WTC11 (cell line): ENCODE data around the gene TSSK2. TPM values are rescaled to one million over a fixed set of nuclear protein-coding genes. Genes with fewer than 3 reads are reported as not detected.

Experiments
- ATAC-seq: fragments of 200-7000 bp; cut with Tn5 transposase; 2 replicates; pipeline ENCODE4 v1.10.0; 2021; ENCODE audit warnings: mild to moderate bottlenecking, moderate library complexity
- CTCF ChIA-PET: fragments of 300-600 bp; sonication (Branson Sonifier 250); formaldehyde crosslinking; loops from one replicate; lab custom pipeline; 2021; ENCODE audit warnings: antibody characterized with exemption; lab: Charles Lee
- POLR2A ChIA-PET: fragments of 350-600 bp; sonication (Branson Sonifier 250); formaldehyde crosslinking; loops from one replicate; lab custom pipeline; 2021; ENCODE audit warnings: antibody characterized with exemption; lab: Charles Lee
- DNase-seq: peaks from one replicate; pipeline ENCODE4 v3.0.0; 2021; ENCODE audit warnings: low spot score
- H3K27ac Mint-ChIP-seq: 2 replicates; pipeline ENCODE4 v1.8.0; 2021; ENCODE audit warnings: mixed read lengths
- H3K27me3 Mint-ChIP-seq: 2 replicates; pipeline ENCODE4 v1.8.0; 2021; ENCODE audit warnings: low read depth, mild to moderate bottlenecking, moderate library complexity, mixed read lengths
- H3K36me3 Mint-ChIP-seq: 2 replicates; pipeline ENCODE4 v1.8.0; 2021; ENCODE audit warnings: mixed read lengths
- H3K4me1 Mint-ChIP-seq: 2 replicates; pipeline ENCODE4 v1.8.0; 2022; ENCODE audit warnings: mixed read lengths
- H3K4me3 Mint-ChIP-seq: 2 replicates; pipeline ENCODE4 v1.8.0; 2021; ENCODE audit warnings: mild to moderate bottlenecking, moderate library complexity, mixed read lengths
- H3K9me3 Mint-ChIP-seq: 2 replicates; pipeline ENCODE4 v1.8.0; 2021; ENCODE audit warnings: mixed read lengths
- ATF1 ChIP-seq: sonication (generic); formaldehyde crosslinking; IDR thresholded peaks from 2 replicates; pipeline ENCODE4 v1.8.1; 2023; ENCODE audit warnings: mild to moderate bottlenecking, moderate library complexity, missing genetic modification reagents
- CREM ChIP-seq: sonication (generic); formaldehyde crosslinking; IDR thresholded peaks from 2 replicates; pipeline ENCODE4 v1.8.1; 2022; ENCODE audit warnings: mild to moderate bottlenecking, missing genetic modification reagents, moderate library complexity
- NFE2L1 ChIP-seq: sonication (generic); formaldehyde crosslinking; IDR thresholded peaks from 2 replicates; pipeline ENCODE4 v1.8.1; 2023; ENCODE audit warnings: missing genetic modification reagents
- PRRX2 ChIP-seq: fragments of 250-450 bp; sonication (Bioruptor Pico); IDR thresholded peaks from 2 replicates; pipeline ENCODE4 v1.8.0; 2021; ENCODE audit warnings: mild to moderate bottlenecking
- RORB ChIP-seq: fragments of 250-450 bp; sonication (Bioruptor Pico); IDR thresholded peaks from 2 replicates; pipeline ENCODE4 v1.9.0; 2021; ENCODE audit warnings: mild to moderate bottlenecking
- ZBTB21 ChIP-seq: sonication (generic); formaldehyde crosslinking; IDR thresholded peaks from 2 replicates; pipeline ENCODE4 v1.8.1; 2023; ENCODE audit warnings: mild to moderate bottlenecking, missing genetic modification reagents, borderline replicate concordance
- ZNF121 ChIP-seq: sonication (generic); formaldehyde crosslinking; IDR thresholded peaks from 2 replicates; pipeline ENCODE4 v1.8.0; 2023; ENCODE audit warnings: missing genetic modification reagents
- ZNF219 ChIP-seq: sonication (generic); formaldehyde crosslinking; IDR thresholded peaks from 2 replicates; pipeline ENCODE4 v1.8.0; 2023; ENCODE audit warnings: missing genetic modification reagents, mild to moderate bottlenecking, borderline replicate concordance
- ZNF232 ChIP-seq: sonication (generic); formaldehyde crosslinking; IDR thresholded peaks from 2 replicates; pipeline ENCODE4 v1.8.0; 2022; ENCODE audit warnings: mild to moderate bottlenecking, missing genetic modification reagents
- ZNF263 ChIP-seq: sonication (generic); formaldehyde crosslinking; IDR thresholded peaks from 2 replicates; pipeline ENCODE4 v1.8.1; 2022; ENCODE audit warnings: low read depth, mild to moderate bottlenecking, moderate library complexity, missing genetic modification reagents
- ZNF396 ChIP-seq: fragments of 250-450 bp; sonication (Bioruptor Pico); IDR thresholded peaks from 2 replicates; pipeline ENCODE4 v1.8.0; 2021; ENCODE audit warnings: mild to moderate bottlenecking, moderate library complexity, borderline replicate concordance
- ZNF416 ChIP-seq: fragments of 250-450 bp; sonication (Bioruptor Pico); IDR thresholded peaks from 2 replicates; pipeline ENCODE4 v1.9.0; 2021; ENCODE audit warnings: mild to moderate bottlenecking, inconsistent platforms
- ZNF423 ChIP-seq: fragments of 250-450 bp; sonication (Bioruptor Pico); IDR thresholded peaks from 2 replicates; pipeline ENCODE4 v2.1.2; 2022; ENCODE audit warnings: mild to moderate bottlenecking, moderate library complexity
- total RNA-seq: library from RNA; stranded (reverse); gene quantifications from 3 replicates; pipeline ENCODE4 v1.2.3, GENCODE V29; 2021
- TF ChIP-seq, protein P1 (sequence below): fragments of 250-450 bp; sonication (Bioruptor Pico); IDR thresholded peaks from 2 replicates; pipeline ENCODE4 v1.9.0; 2021; ENCODE audit warnings: moderate library complexity, mild to moderate bottlenecking, inconsistent platforms, borderline replicate concordance
- TF ChIP-seq, protein P2 (sequence below): sonication (generic); formaldehyde crosslinking; IDR thresholded peaks from 2 replicates; pipeline ENCODE4 v1.8.0; 2022; ENCODE audit warnings: missing genetic modification reagents
- TF ChIP-seq, protein P3 (sequence below): sonication (generic); formaldehyde crosslinking; IDR thresholded peaks from 2 replicates; pipeline ENCODE4 v1.8.1; 2023; ENCODE audit warnings: mild to moderate bottlenecking, missing genetic modification reagents
- TF ChIP-seq, protein P4 (sequence below): sonication (generic); formaldehyde crosslinking; IDR thresholded peaks from 2 replicates; pipeline ENCODE4 v1.8.0; 2022; ENCODE audit warnings: mild to moderate bottlenecking, missing genetic modification reagents
- TF ChIP-seq, protein P5 (sequence below): fragments of 250-450 bp; sonication (Bioruptor Pico); IDR thresholded peaks from 2 replicates; pipeline ENCODE4 v1.9.0; 2021; ENCODE audit warnings: mild to moderate bottlenecking
- TF ChIP-seq, protein P6 (sequence below): sonication (generic); formaldehyde crosslinking; IDR thresholded peaks from 2 replicates; pipeline ENCODE4 v1.8.0; 2022; ENCODE audit warnings: mild to moderate bottlenecking, missing genetic modification reagents

Gene TSSK2
- total RNA-seq, 1 experiment from 2014 or later, result not detected

DNA sequence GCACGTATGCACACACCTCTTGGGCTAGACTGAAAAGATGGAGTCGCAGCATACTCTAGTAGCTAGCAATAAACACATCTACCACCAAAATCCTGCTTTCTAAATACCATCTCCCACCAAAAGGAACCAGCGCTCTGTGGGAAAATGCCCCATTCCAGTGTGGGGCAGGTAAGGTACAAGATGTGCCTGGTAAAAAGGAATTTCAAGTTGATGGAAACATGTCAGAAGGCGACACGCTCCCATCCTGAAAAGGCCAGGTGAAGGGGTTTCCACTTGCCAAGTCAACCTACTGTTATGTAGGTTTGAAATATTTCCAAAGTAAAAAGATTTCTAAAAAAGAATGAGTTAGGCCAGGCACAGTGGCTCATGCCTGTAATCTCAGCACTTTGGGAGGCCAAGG is 17.7 kb upstream of the TSSK2 start:
- Mint-ChIP-seq H3K4me3 (no peak overlapping the region), H3K36me3 (peaks cover 3% of the 10 kb centered on the region; the same call in 1 of the 2 replicates), H3K27ac (no peak overlapping the region), H3K27me3 (no peaks in the 10 kb centered on the region), H3K9me3 (no peaks in the 10 kb centered on the region), H3K4me1 (peaks cover 28% of the 10 kb centered on the region)
- ATAC-seq (no peak), DNase-seq (no peak)
- POLR2A ChIA-PET, result no interaction called here
- TF ChIP-seq, protein P1, sequence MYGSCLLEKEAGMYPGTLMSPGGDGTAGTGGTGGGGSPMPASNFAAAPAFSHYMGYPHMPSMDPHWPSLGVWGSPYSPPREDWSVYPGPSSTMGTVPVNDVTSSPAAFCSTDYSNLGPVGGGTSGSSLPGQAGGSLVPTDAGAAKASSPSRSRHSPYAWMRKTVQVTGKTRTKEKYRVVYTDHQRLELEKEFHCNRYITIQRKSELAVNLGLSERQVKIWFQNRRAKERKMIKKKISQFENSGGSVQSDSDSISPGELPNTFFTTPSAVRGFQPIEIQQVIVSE, result no peak
- CTCF ChIA-PET, result interaction anchor here (0.7 kb wide), 1 partner anchor 51 kb away, joined by 5 read pairs; no protein-coding TSS in a partner anchor

DNA sequence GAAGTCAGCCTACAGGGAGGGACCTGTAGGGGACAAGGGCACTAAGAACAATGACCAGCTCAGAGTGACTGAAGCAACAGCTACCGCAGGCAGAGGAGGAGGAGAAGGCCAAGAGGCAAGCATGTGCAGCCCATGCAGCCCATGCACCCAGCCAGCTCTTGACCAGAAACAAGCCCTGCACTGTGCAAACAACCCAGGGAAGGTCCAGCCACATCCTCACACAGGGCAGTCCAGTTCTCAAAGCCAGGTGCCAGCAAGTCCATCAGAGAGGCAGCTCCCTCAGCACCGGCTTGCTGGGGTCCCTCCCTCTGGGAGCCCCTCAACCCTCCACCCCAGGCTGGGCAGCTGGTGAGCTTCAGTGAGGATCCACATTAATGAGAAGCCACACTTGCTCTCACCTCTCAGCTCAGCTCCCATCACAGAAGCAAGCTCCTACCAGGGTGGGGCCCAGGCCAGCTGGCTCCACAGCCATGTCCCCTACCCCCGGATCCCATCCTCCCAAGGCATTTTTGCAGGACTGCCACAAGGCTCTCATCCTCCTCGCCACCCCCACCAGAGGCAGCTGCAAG is 16.0 kb upstream of the TSSK2 start:
- ATAC-seq, result no peak
- no peak overlapping the region for H3K4me3 Mint-ChIP-seq
- peaks cover 22% of the 10 kb centered on the region for H3K4me1 Mint-ChIP-seq
- no peaks in the 10 kb centered on the region for H3K27me3 Mint-ChIP-seq
- peak overlapping the region; percentile 29 for H3K27ac Mint-ChIP-seq
- no peak for DNase-seq
- H3K9me3 Mint-ChIP-seq, result no peaks in the 10 kb centered on the region
- CTCF ChIA-PET, result interaction anchor here (0.8 to 2.1 kb wide), 4 partner anchors 30 to 515 kb away, joined by 3 to 6 read pairs (median 4); partner anchors contain the start of genes ESS2 and SLC25A1
- H3K36me3 Mint-ChIP-seq, result peaks cover 3% of the 10 kb centered on the region; the same call in 1 of the 2 replicates
- no peak for TF ChIP-seq ZNF219 (CRISPR knock-in tag)
- TF ChIP-seq, protein P2, sequence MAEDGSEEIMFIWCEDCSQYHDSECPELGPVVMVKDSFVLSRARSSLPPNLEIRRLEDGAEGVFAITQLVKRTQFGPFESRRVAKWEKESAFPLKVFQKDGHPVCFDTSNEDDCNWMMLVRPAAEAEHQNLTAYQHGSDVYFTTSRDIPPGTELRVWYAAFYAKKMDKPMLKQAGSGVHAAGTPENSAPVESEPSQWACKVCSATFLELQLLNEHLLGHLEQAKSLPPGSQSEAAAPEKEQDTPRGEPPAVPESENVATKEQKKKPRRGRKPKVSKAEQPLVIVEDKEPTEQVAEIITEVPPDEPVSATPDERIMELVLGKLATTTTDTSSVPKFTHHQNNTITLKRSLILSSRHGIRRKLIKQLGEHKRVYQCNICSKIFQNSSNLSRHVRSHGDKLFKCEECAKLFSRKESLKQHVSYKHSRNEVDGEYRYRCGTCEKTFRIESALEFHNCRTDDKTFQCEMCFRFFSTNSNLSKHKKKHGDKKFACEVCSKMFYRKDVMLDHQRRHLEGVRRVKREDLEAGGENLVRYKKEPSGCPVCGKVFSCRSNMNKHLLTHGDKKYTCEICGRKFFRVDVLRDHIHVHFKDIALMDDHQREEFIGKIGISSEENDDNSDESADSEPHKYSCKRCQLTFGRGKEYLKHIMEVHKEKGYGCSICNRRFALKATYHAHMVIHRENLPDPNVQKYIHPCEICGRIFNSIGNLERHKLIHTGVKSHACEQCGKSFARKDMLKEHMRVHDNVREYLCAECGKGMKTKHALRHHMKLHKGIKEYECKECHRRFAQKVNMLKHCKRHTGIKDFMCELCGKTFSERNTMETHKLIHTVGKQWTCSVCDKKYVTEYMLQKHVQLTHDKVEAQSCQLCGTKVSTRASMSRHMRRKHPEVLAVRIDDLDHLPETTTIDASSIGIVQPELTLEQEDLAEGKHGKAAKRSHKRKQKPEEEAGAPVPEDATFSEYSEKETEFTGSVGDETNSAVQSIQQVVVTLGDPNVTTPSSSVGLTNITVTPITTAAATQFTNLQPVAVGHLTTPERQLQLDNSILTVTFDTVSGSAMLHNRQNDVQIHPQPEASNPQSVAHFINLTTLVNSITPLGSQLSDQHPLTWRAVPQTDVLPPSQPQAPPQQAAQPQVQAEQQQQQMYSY, result no peak
- TF ChIP-seq, protein P3, sequence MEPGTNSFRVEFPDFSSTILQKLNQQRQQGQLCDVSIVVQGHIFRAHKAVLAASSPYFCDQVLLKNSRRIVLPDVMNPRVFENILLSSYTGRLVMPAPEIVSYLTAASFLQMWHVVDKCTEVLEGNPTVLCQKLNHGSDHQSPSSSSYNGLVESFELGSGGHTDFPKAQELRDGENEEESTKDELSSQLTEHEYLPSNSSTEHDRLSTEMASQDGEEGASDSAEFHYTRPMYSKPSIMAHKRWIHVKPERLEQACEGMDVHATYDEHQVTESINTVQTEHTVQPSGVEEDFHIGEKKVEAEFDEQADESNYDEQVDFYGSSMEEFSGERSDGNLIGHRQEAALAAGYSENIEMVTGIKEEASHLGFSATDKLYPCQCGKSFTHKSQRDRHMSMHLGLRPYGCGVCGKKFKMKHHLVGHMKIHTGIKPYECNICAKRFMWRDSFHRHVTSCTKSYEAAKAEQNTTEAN (CRISPR knock-in tag), result no peak
- TF ChIP-seq, protein P4, sequence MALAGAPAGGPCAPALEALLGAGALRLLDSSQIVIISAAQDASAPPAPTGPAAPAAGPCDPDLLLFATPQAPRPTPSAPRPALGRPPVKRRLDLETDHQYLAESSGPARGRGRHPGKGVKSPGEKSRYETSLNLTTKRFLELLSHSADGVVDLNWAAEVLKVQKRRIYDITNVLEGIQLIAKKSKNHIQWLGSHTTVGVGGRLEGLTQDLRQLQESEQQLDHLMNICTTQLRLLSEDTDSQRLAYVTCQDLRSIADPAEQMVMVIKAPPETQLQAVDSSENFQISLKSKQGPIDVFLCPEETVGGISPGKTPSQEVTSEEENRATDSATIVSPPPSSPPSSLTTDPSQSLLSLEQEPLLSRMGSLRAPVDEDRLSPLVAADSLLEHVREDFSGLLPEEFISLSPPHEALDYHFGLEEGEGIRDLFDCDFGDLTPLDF, result no peak
- TF ChIP-seq PRRX2 (CRISPR knock-in tag), result no peak
- TF ChIP-seq CREM (CRISPR knock-in tag), result no peak
- no peak for TF ChIP-seq RORB (CRISPR knock-in tag)
- no peak for TF ChIP-seq ZNF232 (CRISPR knock-in tag)
- TF ChIP-seq ZNF121 (CRISPR knock-in tag), result no peak
- no peak for TF ChIP-seq ATF1
- TF ChIP-seq ZNF263 (CRISPR knock-in tag), result no peak
- no peak for TF ChIP-seq ZNF416
- TF ChIP-seq ZBTB21 (CRISPR knock-in tag), result no peak
- TF ChIP-seq ZNF423 (CRISPR knock-in tag), result no peak
- no peak for TF ChIP-seq ZNF396
- TF ChIP-seq NFE2L1, result no peak
- TF ChIP-seq, protein P5, sequence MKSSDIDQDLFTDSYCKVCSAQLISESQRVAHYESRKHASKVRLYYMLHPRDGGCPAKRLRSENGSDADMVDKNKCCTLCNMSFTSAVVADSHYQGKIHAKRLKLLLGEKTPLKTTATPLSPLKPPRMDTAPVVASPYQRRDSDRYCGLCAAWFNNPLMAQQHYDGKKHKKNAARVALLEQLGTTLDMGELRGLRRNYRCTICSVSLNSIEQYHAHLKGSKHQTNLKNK, result no peak
- TF ChIP-seq, protein P6, sequence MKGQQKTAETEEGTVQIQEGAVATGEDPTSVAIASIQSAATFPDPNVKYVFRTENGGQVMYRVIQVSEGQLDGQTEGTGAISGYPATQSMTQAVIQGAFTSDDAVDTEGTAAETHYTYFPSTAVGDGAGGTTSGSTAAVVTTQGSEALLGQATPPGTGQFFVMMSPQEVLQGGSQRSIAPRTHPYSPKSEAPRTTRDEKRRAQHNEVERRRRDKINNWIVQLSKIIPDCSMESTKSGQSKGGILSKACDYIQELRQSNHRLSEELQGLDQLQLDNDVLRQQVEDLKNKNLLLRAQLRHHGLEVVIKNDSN (CRISPR knock-in tag), result no peak
- POLR2A ChIA-PET, result interaction anchor here (0.6 kb wide), 2 partner anchors 11 to 29 kb away, joined by 3 read pairs; partner anchors contain the start of gene ESS2
